DMS153 (cell line): ENCODE data around the gene C1orf50.
"Not testable (repeated sequence)": the region's sequence is repeated elsewhere in the genome, so short reads cannot be mapped to it uniquely, and the experiment has no call there.

Experiments used
- DNase-seq: peaks from one replicate; lab custom pipeline; 2025; lab: John Stamatoyannopoulos, UW

C1orf50 gene

DNA sequence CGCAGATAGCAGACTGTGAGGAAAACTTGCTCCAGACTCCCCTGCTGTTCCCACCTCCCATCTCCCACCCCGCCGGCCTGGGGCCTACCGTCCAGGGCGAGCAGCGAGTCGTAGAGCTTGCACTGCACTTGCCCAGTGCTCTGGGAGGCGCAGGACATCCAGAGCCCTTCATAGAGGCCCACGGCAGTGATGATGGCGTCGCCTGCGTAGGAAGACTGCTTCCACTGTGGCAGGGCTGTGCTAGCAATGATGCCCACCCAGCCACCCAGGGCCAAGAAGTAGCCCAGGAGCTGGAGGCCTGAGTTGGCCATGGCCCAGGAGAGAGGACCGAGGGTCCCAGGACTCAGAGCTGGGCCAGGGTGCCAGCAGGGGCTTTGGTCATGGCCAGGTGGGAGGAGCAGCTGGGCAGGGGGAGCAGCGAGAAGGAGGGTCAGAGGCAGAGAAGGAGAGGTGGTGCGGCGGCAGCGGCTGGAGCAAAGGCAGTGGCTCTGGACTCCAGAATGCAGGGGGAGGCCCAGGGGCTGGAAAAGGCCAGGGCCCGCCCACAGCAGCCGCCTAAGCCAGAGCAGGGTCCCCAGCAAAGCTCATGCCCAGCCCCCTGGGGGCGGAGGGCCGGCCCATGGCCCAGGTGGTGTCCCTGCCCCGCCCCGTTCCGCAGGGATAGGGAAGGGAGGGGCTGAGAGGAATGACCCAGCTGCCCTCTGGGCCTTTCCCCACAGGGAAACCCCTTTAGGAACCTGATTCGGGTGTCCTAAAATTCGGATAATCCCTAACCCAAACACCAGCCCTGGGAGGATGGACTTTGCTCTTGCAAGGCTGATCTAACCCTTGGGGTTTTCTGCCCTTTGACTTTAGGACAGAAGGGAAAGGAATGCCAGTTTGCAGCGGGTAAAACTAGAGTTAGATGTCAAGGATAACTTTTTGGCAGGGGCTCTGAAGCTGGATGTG, 27.0 kb upstream of the C1orf50 start, which contains the start of gene CLDN19:
Gene CLDN19 (minus strand): TSS at position 484 of the 948 bp plus-strand sequence. CDS start 173 bp downstream, at position 311.
- DNase-seq: no peak

GRCh38 chr1:42740851-42741580, 26.0 kb upstream of the C1orf50 start:
- no peak for DNase-seq

GRCh38 chr1:42741706-42742105, 25.3 kb upstream of the C1orf50 start:
- DNase-seq: no peak

DNA sequence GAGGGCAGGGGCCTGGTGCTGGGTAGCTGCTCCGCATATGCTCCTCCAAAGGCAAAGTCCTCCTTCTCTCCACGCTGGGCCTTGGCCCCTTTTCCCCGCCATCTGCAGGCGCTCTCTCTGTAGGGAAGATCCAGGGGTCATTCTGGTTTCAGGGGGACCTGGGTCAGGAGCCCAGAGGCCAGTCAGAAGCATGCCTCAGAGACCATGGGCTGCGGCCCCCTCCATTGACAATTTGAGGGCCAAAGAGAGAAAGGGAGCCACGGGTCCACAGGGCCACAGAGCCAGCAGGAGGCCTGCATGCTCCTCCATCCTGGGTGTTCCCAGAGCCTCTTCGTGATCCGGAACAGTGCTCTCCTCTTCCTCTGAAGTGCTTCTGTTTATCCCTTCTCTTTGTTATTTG, 24.9 kb upstream of the C1orf50 start:
- no peak for DNase-seq

DNA sequence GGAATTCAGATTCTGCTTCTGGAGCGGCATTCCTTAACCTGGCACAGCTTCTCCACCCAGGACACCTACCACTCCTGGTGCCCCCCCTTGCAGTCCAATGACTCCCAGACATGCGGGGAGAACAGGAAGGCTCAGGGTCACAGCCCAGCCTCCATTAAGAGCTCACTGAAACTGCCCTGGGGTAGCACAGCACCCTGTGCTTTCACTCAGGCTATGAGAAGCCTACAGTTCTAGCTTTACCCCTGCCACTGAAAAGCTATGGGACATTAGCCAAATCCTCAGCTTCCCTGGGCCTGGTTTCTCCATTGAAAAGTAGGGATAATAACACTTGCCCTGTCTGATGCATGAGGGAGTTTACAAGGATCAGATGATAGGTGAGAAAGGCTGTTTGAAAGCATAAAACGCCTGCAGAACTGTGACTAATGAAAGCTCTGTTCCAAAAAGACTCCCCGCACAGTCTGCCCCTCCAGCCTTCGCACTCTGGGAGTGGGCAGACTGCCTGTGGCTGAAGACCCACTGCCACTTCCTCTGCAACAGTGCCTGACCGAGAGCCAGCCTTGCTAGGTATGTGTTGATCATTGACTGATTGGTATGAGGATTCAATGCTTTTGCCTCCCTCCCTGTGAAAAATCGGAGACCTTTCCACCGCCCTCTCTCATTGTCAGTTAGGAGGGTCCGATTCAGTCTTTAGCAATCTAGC, 24.3 kb upstream of the C1orf50 start:
- DNase-seq: no peak

GRCh38 chr1:42743317-42744147, 23.5 kb upstream of the C1orf50 start:
- no peak for DNase-seq

DNA sequence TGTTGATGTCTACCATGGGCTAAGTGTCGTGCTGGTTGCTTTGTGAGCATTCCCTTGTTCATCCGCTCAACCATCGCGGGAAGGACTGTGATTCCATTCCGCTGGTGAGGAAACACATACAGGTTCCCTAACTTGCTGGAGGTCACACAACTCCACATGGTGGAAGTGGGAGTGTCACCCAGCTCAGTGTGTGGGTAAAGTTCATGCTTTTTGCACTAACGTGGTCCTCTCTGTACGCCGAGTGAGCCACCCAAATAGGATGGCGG, 23.0 kb upstream of the C1orf50 start:
- no peak for DNase-seq

DNA sequence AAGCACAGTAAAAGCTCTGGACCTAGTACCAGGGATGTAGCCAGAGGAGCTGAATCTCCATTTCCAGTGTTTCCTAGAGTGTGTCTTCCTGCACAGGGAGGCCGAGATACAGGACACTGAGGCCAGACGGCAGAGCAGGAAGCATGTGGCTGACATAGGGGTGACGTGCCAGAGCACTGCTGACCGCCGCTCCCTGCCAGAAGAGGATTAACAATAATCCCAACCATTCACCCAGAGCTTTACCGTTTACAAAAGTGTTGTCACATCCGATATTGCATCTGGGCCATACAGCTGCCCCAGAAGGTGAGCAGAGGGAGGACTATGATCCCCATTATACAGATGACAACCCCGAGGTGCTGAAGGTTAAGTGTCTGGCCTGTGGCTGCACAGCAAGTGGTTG, 21.2 kb upstream of the C1orf50 start:
- no peak for DNase-seq

DNA sequence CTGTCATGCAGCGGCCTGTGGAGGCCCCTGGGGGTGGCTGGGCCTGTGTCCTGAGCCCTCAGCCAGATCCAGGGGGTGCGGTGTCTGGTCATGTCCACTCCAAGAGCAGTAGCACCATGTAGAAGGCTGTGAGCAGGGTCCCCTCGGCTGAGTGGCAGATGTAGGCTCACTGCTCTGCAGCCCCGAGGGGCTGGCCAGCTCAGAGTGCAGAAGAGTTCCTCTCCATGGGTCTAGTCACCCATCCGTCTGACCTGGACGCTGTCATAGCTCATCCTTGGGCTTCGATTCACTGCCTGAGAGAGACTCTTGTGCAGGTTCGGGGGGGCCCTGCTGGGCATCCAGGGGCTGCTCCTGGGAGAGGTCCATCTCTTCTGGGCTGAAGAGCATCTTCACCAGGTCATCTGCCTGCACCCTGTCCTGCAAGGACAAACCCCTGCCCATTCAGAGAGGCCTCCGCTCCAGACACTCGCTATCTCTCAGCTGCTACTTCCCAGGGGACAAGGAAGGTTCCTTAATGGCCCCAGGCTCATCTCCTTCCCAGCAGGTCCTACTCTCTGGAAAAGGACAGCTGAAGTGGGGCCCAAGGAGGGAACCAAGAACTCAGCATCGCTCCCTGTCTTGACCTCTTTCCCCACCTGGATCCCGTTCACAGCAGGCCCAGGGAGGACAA, 20.5 kb upstream of the C1orf50 start:
- no peak for DNase-seq

GRCh38 chr1:42747125-42747524, 19.9 kb upstream of the C1orf50 start:
- no peak for DNase-seq

DNA sequence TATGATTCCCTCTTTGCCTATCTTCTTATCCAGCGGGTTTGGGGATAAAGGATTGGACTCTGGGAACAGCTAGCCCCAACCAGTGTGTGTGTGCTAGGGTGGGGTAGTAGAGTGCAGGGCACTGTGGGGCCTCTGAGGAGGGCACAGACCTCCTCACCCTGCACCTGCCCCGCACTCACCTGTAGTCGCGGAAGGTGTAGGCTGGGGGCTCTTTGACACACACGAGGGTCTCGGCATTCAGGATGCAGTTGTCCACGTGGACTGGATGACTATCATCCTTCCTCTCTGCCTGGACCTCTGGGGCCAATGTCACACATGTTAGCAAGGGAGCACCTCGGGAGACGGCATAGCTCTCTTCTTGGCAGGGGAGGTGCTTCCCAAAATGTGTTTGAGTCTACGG, 19.0 kb upstream of the C1orf50 start:
- no peak for DNase-seq

GRCh38 chr1:42748461-42749410, 18.3 kb upstream of the C1orf50 start:
- no peak for DNase-seq

DNA sequence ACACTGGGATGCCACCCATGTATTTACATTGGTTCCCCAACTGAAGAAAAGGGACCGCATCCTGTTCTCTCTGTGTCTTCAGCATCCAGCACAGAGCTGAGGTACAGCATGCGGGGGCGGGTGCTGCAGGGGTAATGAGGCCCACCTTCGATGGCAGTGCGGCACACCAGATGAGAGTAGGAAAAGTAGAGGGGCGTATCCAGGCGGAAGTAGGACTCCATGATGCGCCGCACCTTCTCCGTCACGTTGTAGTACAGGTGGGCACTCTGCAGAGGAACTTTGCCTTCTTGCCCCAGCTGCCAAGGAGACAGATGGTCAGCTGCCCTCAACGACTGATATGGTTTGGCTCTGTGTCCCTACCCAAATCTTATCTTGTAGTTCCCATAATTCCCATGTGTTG, 17.0 kb upstream of the C1orf50 start:
- DNase-seq: no peak

GRCh38 chr1:42751511-42752070, 15.5 kb upstream of the C1orf50 start:
- not testable (repeated sequence) for DNase-seq

GRCh38 chr1:42752284-42752683, 14.8 kb upstream of the C1orf50 start:
- DNase-seq: no peak

DNA sequence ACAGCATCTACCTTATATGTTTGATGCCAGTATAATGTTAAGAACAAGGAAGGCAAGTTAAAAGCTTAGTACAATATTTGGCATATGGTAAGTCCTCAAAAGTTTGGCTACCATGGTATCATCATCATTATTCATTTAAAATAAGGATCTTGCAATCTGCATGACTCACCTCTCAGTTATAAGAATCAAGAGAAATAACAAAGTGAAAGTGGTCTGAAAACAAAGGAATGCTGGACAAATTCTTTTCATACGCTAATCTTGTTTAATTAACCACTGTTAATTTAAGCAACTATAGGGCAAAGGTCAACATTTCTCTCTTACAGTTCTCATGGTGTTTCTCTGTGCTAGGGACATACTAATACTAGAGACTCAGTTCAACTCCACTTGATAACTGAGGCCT, 14.0 kb upstream of the C1orf50 start:
- no peak for DNase-seq

DNA sequence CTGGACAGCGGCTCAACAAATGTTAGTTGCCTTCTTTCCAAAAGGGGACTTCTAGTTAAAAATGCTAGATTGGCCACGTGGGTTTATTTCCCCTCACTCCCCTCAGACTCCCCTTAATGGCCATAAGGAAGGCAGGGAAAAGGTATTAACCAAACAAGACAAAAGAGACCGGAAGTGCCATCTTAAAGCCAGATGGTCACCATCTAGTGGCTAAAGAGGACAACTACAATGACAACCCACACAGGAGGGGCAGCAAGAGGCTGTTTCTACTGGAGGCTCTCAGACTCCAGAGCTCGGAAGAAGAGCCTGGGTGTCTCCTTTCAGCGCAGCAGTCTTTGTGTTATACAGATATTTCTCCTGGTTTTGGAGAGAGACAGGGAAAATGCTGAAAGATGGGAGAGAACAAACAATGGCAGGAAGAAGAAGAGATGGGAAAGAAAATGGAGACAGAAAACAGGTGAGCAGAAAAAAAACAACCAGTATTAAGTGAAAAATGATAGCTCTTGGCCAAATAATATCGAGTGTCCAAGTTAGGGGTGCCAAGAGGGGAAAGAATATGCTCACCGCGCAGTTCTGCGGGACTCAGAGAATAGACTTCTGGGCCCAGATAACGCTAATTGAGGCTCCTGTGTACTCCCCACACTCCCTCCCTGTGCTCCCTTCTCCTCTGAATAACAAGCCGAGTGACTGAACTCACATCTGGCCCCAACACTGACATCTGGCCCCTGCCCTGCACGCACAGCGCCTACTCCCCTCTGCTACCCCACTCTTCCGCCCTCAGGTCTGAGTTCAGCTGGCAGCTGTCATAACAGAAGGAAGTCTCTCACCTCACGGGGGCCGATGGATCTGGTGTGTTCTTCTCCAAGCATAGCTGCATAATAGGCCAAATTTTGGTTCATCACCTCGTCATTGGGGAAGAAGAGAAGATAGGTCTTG, 9.8 kb upstream of the C1orf50 start:
- peak; percentile 72 for DNase-seq

- no peak for DNase-seq
Measured at GRCh38 chr1:42757892-42758275, 9.2 kb upstream of the C1orf50 start.

GRCh38 chr1:42758641-42759040, 8.4 kb upstream of the C1orf50 start:
- no peak for DNase-seq
